GM12878 (cell line): ENCODE measurements around the gene TET2. TPM values are rescaled to one million over a fixed set of nuclear protein-coding genes. Genes with fewer than 3 reads are reported as not detected.

Experiments
- ATAC-seq: fragments of 200-7000 bp; cut with Tn5 transposase; 3 replicates; pipeline ENCODE4 v1.9.1; 2020; ENCODE audit warnings: mild to moderate bottlenecking, moderate library complexity
- BruUV-seq: library from RNA; stranded (reverse); fragments of 400-500 nt; replicated peaks from 2 replicates; lab custom pipeline; 2021; lab: Mats Ljungman, UMichigan
- CTCF ChIA-PET: fragments of 300-600 bp; sonication (Branson Sonifier 250); formaldehyde crosslinking; extraction: SDS; loops from one replicate; lab custom pipeline; 2021; ENCODE audit warnings: inconsistent platforms; lab: Yijun Ruan, JAX
- POLR2A ChIA-PET: fragments of 350-600 bp; formaldehyde crosslinking; extraction: SDS; loops from one replicate; lab custom pipeline; 2021; ENCODE audit warnings: inconsistent platforms; lab: Charles Lee
- RAD21 ChIA-PET: fragments of 300-600 bp; sonication (Branson Sonifier 250); formaldehyde crosslinking; loops from one replicate; lab custom pipeline; 2023; ENCODE audit warnings: antibody characterized with exemption; ENCODE audit not compliant: unreplicated experiment; lab: Charles Lee
- SMC1A ChIA-PET: fragments of 300-600 bp; sonication (Branson Sonifier 250); formaldehyde crosslinking; loops from one replicate; lab custom pipeline; 2023; ENCODE audit not compliant: unreplicated experiment, uncharacterized antibody; lab: Charles Lee
- DNase-seq: peaks from one replicate; pipeline ENCODE4 v3.0.0-alpha.2; 2011; ENCODE audit warnings: low read depth, low spot score
- FAIRE-seq: peaks from 3 replicates; lab custom pipeline; 2011; peaks lifted over from hg19 to GRCh38; lab: Jason Lieb, UNC
- H2AFZ ChIP-seq: 2 replicates; pipeline ENCODE4 v1.6.0; 2011; ENCODE audit warnings: low read depth, low read length, control low read depth; ENCODE audit not compliant: control insufficient read depth
- H3K27ac ChIP-seq: 2 replicates; pipeline ENCODE4 v1.5.1; 2011; ENCODE audit warnings: control low read depth; ENCODE audit not compliant: control insufficient read depth, insufficient read depth
- H3K27me3 ChIP-seq, 2 experiments: replicated peaks in 1 of 2; 2 replicates each; pipeline versions ENCODE4 v1.6.0 to v1.6.1; 2011; ENCODE audit warnings: low read length in 1 of 2; ENCODE audit not compliant: control insufficient read depth in 2 of 2, insufficient read depth in 2 of 2
- H3K36me3 ChIP-seq, 2 experiments: 2 replicates each; pipeline ENCODE4 v1.5.1; 2011; ENCODE audit warnings: low read length in 1 of 2; ENCODE audit not compliant: control insufficient read depth in 2 of 2, insufficient read depth in 2 of 2
- H3K4me1 ChIP-seq: 2 replicates; pipeline ENCODE4 v1.6.1; 2011; ENCODE audit warnings: mild to moderate bottlenecking, low read length, moderate library complexity, mixed read lengths; ENCODE audit not compliant: control insufficient read depth, insufficient read depth
- H3K4me2 ChIP-seq: 2 replicates; pipeline ENCODE4 v1.6.0; 2011; ENCODE audit warnings: control low read depth; ENCODE audit not compliant: control insufficient read depth, insufficient read depth
- H3K4me3 ChIP-seq: fragments of 200-600 bp; sonication (generic); 2 replicates; pipeline ENCODE4 v1.5.1; 2016
- H3K79me2 ChIP-seq: 2 replicates; pipeline ENCODE4 v1.6.0; 2011; ENCODE audit warnings: low read length; ENCODE audit not compliant: control insufficient read depth, insufficient read depth
- H3K9ac ChIP-seq: 2 replicates; pipeline ENCODE4 v1.8.0; 2011; ENCODE audit warnings: low read length, control low read depth, mixed read lengths; ENCODE audit not compliant: control insufficient read depth, insufficient read depth
- H3K9me3 ChIP-seq: replicated peaks from 3 replicates; pipeline ENCODE4 v1.5.1; 2011; ENCODE audit warnings: mild to moderate bottlenecking, low read length; ENCODE audit not compliant: control insufficient read depth, insufficient read depth
- H4K20me1 ChIP-seq: 2 replicates; pipeline ENCODE4 v1.6.0; 2011; ENCODE audit not compliant: control insufficient read depth, insufficient read depth
- CBX5 ChIP-seq: sonication (generic); IDR thresholded peaks from 2 replicates; pipeline ENCODE4 v1.6.1; 2016; ENCODE audit warnings: low read depth, moderate library complexity, mild to moderate bottlenecking, inconsistent platforms
- ETV6 ChIP-seq, 2 experiments: fragments of 450-650 bp in 1 of 2; IDR thresholded peaks in 1 of 2; conservative IDR thresholded peaks in 1 of 2; 2 replicates each; pipeline ENCODE4 v1.6.1; 2014; ENCODE audit warnings: antibody characterized with exemption in 1 of 2, borderline replicate concordance in 1 of 2, low read depth in 1 of 2, mild to moderate bottlenecking in 1 of 2, moderate library complexity in 1 of 2
- IKZF1 ChIP-seq: fragments of 450-650 bp; conservative IDR thresholded peaks from 2 replicates; pipeline ENCODE4 v1.6.1; 2017; ENCODE audit warnings: antibody characterized with exemption, mild to moderate bottlenecking
- MTA3 ChIP-seq: IDR thresholded peaks from 2 replicates; pipeline ENCODE4 v1.6.1; 2012; ENCODE audit warnings: low read length, inconsistent platforms, borderline replicate concordance
- MYB ChIP-seq: fragments of 150-350 bp; IDR thresholded peaks from 2 replicates; pipeline ENCODE4 v1.6.1; 2014; ENCODE audit warnings: mild to moderate bottlenecking, low read depth, low read length, borderline replicate concordance
- PAX8 ChIP-seq: fragments of 450-650 bp; IDR thresholded peaks from 2 replicates; pipeline ENCODE4 v1.6.1; 2017; ENCODE audit warnings: mild to moderate bottlenecking, moderate library complexity
- PML ChIP-seq: IDR thresholded peaks from 2 replicates; pipeline ENCODE4 v1.6.1; 2012; ENCODE audit warnings: low read length, inconsistent platforms
- RBBP5 ChIP-seq: fragments of 200-600 bp; sonication (generic); conservative IDR thresholded peaks from 2 replicates; pipeline ENCODE4 v1.6.1; 2016
- SIN3A ChIP-seq: IDR thresholded peaks from 2 replicates; pipeline ENCODE4 v1.6.1; 2012; ENCODE audit warnings: low read depth, low read length, improper control_type of control experiment
- SREBF2 ChIP-seq: IDR thresholded peaks from 2 replicates; pipeline ENCODE4 v1.6.1; 2012; ENCODE audit warnings: mild to moderate bottlenecking, low read length
- STAT1 ChIP-seq: fragments of 450-650 bp; conservative IDR thresholded peaks from 2 replicates; pipeline ENCODE4 v1.6.1; 2014; ENCODE audit warnings: antibody characterized with exemption, mild to moderate bottlenecking
- TARDBP ChIP-seq: IDR thresholded peaks from 2 replicates; pipeline ENCODE4 v1.6.1; 2016; ENCODE audit warnings: borderline replicate concordance
- ZNF217 ChIP-seq: fragments of 450-650 bp; IDR thresholded peaks from 2 replicates; pipeline ENCODE4 v1.6.1; 2017; ENCODE audit warnings: antibody characterized with exemption, mild to moderate bottlenecking
- ZSCAN29 ChIP-seq: fragments of 450-650 bp; IDR thresholded peaks from 2 replicates; pipeline ENCODE4 v1.6.1; 2017; ENCODE audit warnings: mild to moderate bottlenecking, moderate library complexity
- WGBS: methylation state at CpG from one replicate; pipeline ENCODE4 v1.1.6; 2016; ENCODE audit warnings: low lambda C conversion rate; ENCODE audit not compliant: insufficient replicate concordance, insufficient coverage; ENCODE audit errors: missing lambda C conversion rate; 5-methylcytosine and 5-hydroxymethylcytosine counted together
- in situ Hi-C: fragments of 300-500 bp; cut with MboI; formaldehyde crosslinking; loops from 9 replicates; pipeline ENCODE4 v1.14.3; 2018; ENCODE audit warnings: mixed read lengths
- intact Hi-C: fragments of 100-400 bp; cut with micrococcal nuclease; formaldehyde crosslinking; loops from one replicate; pipeline ENCODE4 v1.14.2; 2022; ENCODE audit not compliant: unreplicated experiment
- polyA plus RNA-seq, 11 experiments: library from polyadenylated mRNA; depleted of rRNA in 4 of 11; unstranded in 6 of 11; stranded (reverse) in 5 of 11; fragments of >200 nt; fragmentation: Nextera tagmentation in 4 of 11; fragmentation: Illumina TruSeq in 1 of 11; extraction: Ambion mirVana in 4 of 11; extraction: Trizol in 1 of 11; gene quantifications; 1 replicate in 1 of 11; 2 replicates in 10 of 11; pipeline versions ENCODE4 v1.2.1 to v1.2.3, GENCODE V29; 2011 to 2016; ENCODE audit warnings: inconsistent platforms in 2 of 11, missing spikeins in 2 of 11, low read depth in 1 of 11
- total RNA-seq, 4 experiments: library from RNA; depleted of rRNA in 3 of 4; stranded (reverse); fragments of >200 nt in 3 of 4; fragmentation: Illumina TruSeq in 1 of 4; extraction: Trizol in 1 of 4; gene quantifications; 2 replicates each; pipeline versions ENCODE4 v1.2.1 to v1.2.3, GENCODE V29; 2013 to 2021
- TF ChIP-seq, protein P1 (sequence below): IDR thresholded peaks from 2 replicates; pipeline ENCODE4 v1.6.1; 2011; ENCODE audit warnings: low read depth, low read length, improper control_type of control experiment, borderline replicate concordance
- TF ChIP-seq, protein P2 (sequence below): fragments of 450-650 bp; IDR thresholded peaks from 2 replicates; pipeline ENCODE4 v1.6.1; 2018; ENCODE audit warnings: borderline replicate concordance, mild to moderate bottlenecking; ENCODE audit not compliant: partially characterized antibody
- TF ChIP-seq, protein P3 (sequence below): fragments of 450-650 bp; IDR thresholded peaks from 2 replicates; pipeline ENCODE4 v1.6.1; 2017; ENCODE audit warnings: mild to moderate bottlenecking, moderate library complexity

The TET2 gene
- total and polyA plus RNA-seq, 10 of the 15 experiments (the other 5 are each of a cell fraction or from before 2014, with no cell fraction given): 3.7 to 49.0 (median 27.5) TPM

DNA sequence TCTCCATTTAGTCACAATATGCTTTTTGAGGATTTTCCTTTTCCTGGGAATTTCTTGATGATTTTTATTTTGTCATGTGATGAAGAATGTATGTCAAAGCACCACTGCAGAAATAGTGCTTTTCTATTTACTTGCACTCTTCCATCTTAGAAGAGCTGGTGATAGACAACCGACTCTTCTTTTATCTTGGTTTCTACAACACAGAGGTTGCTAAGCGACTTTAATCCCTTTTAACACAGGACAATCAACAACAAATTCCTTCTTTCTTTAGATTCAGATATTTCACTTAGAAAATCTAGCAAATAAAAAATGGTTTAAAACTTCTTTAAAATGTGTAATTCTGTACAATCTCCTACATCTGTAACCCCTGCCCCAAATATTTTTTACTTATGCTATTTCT lies 34.6 kb downstream of the TET2 start (continued):
- TF ChIP-seq SIN3A: no peak
- no peak for TF ChIP-seq IKZF1

DNA sequence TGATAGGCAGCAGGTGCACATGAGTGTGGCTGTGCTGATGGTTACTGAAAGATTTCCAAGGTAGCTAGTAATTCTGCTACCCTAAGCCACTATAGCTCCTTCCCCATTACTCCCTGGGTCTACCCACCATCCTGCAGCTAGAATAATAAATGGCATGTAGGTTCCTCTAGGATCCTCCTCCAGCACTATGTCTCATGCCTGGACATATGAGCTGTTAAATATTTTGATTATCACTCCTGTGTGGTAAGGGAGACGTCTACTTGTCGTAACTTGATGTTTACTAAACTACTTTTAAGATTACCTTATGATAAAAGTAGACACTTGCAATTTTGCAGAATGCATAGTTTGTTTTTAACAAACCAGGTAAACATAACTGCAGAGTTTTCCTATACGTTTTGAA lies 35.5 kb downstream of the TET2 start:
- POLR2A ChIA-PET: no interaction called here
- Histone ChIP-seq H3K4me1 (no peaks in the 10 kb centered on the region), H3K9me3 (peaks cover 6% of the 10 kb centered on the region; the same call in 2 of the 3 replicates), H4K20me1 (no peaks in the 10 kb centered on the region), H3K27me3 (no peaks in the 10 kb centered on the region), H3K79me2 (peaks cover 36% of the 10 kb centered on the region), H3K36me3 (peaks cover 0 to 3% of the 10 kb centered on the region in 2 experiments; a peak in 2 of 4 replicates), H3K4me3 (no peak overlapping the region), H2AFZ (no peak overlapping the region), H3K27ac (no peak overlapping the region), H3K4me2 (no peak overlapping the region), H3K9ac (no peak overlapping the region)
- no TSS peak for BruUV-seq
- intact Hi-C loops (no loop called here), in situ Hi-C loops (no loop called here)
- RAD21 ChIA-PET: no interaction called here
- FAIRE-seq (no peak), DNase-seq (no peak), ATAC-seq (no peak)
- 98% methylated on average over 3 of the region's 3 CpGs for WGBS
- CTCF ChIA-PET: interaction anchor here (1.0 kb wide), 2 partner anchors 15 to 290 kb away, joined by 3 read pairs; no protein-coding TSS in a partner anchor
- SMC1A ChIA-PET: interaction anchor here (0.9 to 5.1 kb wide), 7 partner anchors 9 to 258 kb away, joined by 3 to 21 read pairs (median 3); partner anchors contain the start of gene TET2
- TF ChIP-seq PML (no peak), ZSCAN29 (no peak), ZNF217 (no peak), MYB (no peak), SREBF2 (no peak), RBBP5 (no peak), STAT1 (no peak), PAX8 (no peak), MTA3 (no peak), ETV6 (conservative IDR thresholded peaks at IDR 0.05 in 1 of 2, IDR thresholded peaks at IDR 0.05 in 1 of 2; ENCODE audit: borderline replicate concordance in 1 of 2, low read depth in 1 of 2) (no peak), TARDBP (no peak), CBX5 (no peak)
- TF ChIP-seq, protein P1, sequence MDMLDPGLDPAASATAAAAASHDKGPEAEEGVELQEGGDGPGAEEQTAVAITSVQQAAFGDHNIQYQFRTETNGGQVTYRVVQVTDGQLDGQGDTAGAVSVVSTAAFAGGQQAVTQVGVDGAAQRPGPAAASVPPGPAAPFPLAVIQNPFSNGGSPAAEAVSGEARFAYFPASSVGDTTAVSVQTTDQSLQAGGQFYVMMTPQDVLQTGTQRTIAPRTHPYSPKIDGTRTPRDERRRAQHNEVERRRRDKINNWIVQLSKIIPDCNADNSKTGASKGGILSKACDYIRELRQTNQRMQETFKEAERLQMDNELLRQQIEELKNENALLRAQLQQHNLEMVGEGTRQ: no peak
- TF ChIP-seq, protein P2, sequence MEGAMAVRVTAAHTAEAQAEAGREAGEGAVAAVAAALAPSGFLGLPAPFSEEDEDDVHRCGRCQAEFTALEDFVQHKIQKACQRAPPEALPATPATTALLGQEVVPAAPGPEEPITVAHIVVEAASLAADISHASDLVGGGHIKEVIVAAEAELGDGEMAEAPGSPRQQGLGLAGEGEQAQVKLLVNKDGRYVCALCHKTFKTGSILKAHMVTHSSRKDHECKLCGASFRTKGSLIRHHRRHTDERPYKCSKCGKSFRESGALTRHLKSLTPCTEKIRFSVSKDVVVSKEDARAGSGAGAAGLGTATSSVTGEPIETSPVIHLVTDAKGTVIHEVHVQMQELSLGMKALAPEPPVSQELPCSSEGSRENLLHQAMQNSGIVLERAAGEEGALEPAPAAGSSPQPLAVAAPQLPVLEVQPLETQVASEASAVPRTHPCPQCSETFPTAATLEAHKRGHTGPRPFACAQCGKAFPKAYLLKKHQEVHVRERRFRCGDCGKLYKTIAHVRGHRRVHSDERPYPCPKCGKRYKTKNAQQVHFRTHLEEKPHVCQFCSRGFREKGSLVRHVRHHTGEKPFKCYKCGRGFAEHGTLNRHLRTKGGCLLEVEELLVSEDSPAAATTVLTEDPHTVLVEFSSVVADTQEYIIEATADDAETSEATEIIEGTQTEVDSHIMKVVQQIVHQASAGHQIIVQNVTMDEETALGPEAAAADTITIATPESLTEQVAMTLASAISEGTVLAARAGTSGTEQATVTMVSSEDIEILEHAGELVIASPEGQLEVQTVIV: no peak
- TF ChIP-seq, protein P3, sequence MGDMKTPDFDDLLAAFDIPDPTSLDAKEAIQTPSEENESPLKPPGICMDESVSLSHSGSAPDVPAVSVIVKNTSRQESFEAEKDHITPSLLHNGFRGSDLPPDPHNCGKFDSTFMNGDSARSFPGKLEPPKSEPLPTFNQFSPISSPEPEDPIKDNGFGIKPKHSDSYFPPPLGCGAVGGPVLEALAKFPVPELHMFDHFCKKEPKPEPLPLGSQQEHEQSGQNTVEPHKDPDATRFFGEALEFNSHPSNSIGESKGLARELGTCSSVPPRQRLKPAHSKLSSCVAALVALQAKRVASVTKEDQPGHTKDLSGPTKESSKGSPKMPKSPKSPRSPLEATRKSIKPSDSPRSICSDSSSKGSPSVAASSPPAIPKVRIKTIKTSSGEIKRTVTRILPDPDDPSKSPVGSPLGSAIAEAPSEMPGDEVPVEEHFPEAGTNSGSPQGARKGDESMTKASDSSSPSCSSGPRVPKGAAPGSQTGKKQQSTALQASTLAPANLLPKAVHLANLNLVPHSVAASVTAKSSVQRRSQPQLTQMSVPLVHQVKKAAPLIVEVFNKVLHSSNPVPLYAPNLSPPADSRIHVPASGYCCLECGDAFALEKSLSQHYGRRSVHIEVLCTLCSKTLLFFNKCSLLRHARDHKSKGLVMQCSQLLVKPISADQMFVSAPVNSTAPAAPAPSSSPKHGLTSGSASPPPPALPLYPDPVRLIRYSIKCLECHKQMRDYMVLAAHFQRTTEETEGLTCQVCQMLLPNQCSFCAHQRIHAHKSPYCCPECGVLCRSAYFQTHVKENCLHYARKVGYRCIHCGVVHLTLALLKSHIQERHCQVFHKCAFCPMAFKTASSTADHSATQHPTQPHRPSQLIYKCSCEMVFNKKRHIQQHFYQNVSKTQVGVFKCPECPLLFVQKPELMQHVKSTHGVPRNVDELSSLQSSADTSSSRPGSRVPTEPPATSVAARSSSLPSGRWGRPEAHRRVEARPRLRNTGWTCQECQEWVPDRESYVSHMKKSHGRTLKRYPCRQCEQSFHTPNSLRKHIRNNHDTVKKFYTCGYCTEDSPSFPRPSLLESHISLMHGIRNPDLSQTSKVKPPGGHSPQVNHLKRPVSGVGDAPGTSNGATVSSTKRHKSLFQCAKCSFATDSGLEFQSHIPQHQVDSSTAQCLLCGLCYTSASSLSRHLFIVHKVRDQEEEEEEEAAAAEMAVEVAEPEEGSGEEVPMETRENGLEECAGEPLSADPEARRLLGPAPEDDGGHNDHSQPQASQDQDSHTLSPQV: no peak
